COLO829 (cell line): Measurements from ENCODE around the gene PSMA8.
"Not testable (repeated sequence)": the region's sequence is repeated elsewhere in the genome, so short reads cannot be mapped to it uniquely, and the experiment has no call there.

Experiments used
- DNase-seq: peaks from one replicate; pipeline ENCODE4 v3.0.0; 2012; ENCODE audit warnings: low spot score

PSMA8 gene

DNA sequence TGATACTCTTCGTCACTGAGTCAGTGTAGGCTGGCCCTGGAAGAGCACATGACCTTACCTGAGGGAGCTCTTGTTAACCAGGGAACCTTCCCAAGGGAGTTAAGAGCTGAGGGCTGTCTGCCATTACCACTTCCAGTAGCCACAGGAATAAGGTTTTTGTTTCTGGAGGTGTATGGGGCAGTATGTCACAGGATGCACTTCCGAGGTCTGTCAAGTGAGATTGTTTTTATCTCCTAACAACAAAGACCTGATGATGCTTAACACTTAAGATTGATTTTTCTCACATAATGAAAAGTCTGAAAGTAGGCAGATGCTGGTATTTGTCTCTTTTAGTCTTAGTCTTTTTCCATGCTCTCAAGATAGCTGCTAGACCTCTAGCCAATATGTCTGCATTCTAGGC, 41.8 kb downstream of the PSMA8 start:
- DNase-seq, result no peak

- no peak for DNase-seq
Measured at GRCh38 chr18:26176134-26176533, 42.5 kb downstream of the PSMA8 start.

DNA sequence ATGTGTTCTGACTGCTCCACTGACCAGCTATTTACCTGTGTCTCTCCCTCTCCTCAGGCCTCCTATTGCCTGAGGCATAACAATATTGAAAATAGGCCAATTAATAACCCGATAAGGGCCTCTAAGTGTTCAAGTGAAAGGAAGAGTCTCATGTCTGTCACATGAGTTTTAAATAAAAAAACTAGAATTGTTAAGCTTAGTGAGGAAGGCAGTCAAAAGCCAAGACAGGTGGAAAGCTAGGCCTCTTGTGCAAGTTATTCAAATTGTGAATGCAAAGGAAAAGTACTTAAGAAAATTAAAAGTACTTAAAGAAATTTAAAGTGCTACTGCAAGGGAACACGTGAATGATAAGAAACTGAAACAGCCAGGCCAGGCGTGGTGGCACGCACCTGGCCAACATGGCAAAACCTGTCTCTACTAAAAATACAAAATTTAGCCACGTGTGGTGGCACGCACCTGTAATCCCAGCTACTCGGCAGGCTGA, 47.7 kb downstream of the PSMA8 start:
- no peak for DNase-seq

- DNase-seq, result no peak
Measured at GRCh38 chr18:26183395-26184112, 49.9 kb downstream of the PSMA8 start.

GRCh38 chr18:26185267-26185666, 51.6 kb downstream of the PSMA8 start:
- peak; percentile 8 for DNase-seq

GRCh38 chr18:26190506-26190905, 56.8 kb downstream of the PSMA8 start:
- DNase-seq, result no peak

- DNase-seq, result no peak
Measured at GRCh38 chr18:26192233-26192632, 58.6 kb downstream of the PSMA8 start.

- no peak for DNase-seq
Measured at GRCh38 chr18:26196605-26197004, 62.9 kb downstream of the PSMA8 start.

- DNase-seq, result not testable (repeated sequence)
Measured at GRCh38 chr18:26202001-26202400, 68.3 kb downstream of the PSMA8 start.

DNA sequence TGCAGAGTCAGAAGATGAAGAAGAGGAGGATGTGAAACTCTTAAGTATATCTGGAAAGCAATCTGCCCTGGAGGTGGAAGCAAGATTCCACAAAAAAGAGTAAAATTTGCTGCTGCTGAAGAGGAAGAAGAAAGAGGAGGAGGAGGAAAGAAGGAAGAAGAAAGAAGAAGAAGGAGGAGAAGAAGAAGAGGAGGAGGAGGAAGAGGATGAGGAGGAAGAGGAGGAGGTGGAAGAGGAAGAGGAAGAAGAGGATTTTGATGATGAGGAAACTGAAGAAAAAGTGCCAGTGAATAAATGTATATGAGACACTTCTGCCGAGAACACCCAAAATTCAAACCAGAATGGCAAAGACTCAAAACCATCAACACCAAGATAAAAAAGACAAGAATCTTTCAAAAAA, 71.6 kb downstream of the PSMA8 start:
- DNase-seq, result no peak

DNA sequence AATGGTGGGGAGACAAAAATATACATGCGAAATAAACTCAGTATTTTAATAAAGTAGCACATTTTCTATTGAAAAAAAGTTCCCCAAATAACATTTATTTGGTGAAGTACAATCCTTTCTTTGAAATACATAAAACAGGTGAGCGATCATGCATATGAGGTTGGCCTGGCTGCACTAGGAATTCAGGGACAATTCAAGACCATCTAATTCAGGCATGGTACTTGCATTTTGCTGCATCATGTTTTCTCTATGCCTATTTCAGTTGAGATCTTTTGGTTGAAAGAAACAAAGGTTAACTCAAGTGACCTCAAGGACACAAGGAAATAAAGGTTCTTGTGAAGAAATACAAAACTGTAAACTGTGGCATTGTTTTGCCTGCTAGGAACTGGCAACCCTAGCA, 72.8 kb downstream of the PSMA8 start:
- DNase-seq, result no peak

DNA sequence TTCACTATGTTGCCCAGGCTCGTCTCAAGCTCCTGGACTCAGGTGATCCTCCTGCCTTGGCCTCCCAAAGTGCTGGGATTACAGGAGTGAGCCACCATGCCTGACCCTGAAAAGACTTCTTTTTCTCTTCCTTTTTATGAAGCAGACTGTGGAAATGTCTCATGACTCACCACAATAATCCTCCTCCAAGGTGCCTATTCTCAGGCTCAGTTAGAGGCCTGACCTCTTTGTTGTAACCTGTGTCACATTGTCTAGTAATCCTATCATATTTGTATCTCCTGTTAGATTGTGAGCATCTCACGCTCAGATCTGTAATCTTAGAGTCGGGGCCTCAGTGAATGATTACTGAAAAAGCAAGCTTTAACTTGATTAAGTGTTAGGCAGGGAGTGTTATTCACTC, 74.3 kb downstream of the PSMA8 start:
- DNase-seq, result no peak

- DNase-seq, result no peak
Measured at GRCh38 chr18:26208977-26209376, 75.3 kb downstream of the PSMA8 start.

- no peak for DNase-seq
Measured at GRCh38 chr18:26210147-26210546, 76.5 kb downstream of the PSMA8 start.

GRCh38 chr18:26215247-26215970, 81.7 kb downstream of the PSMA8 start:
- no peak for DNase-seq

DNA sequence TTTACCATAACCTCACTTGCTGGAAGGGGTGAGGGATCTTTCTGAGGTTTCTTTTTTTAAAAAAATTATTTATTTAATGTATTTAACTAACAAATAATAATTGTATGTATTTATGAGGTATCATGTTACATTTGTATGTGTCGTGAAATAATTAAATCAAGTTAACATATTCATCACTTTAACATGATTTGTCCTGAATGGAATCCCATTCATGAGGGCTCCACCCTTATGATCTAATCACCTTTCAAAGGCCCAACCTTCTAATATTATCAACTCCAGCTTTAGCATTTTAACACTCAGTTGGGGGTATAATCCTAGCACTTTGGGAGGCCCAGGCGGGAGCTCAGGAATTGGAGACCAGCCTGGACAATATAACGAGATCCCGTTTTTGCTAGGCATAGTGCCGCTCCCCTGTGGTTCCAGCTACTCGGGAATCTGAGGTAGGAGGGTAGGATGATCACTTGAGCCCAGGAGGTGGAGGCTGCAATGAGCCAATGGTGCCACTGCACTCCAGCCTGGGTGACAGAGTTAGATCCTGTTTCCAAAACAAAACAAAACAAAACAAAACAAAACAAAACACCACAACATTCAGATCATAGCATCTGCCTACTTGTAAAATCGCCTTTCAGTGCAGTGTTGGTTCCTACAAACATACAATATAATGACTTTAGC, 91.5 kb downstream of the PSMA8 start:
- DNase-seq, result no peak

- no peak for DNase-seq
Measured at GRCh38 chr18:26225915-26226228, 92.2 kb downstream of the PSMA8 start.

- peak; percentile 82 for DNase-seq
Measured at GRCh38 chr18:26226229-26227050, 92.8 kb downstream of the PSMA8 start, which contains the start of gene TAF4B. TAF4B (plus strand) TSS chr18:26226445; CDS start chr18:26226934, 489 bp downstream.

DNA sequence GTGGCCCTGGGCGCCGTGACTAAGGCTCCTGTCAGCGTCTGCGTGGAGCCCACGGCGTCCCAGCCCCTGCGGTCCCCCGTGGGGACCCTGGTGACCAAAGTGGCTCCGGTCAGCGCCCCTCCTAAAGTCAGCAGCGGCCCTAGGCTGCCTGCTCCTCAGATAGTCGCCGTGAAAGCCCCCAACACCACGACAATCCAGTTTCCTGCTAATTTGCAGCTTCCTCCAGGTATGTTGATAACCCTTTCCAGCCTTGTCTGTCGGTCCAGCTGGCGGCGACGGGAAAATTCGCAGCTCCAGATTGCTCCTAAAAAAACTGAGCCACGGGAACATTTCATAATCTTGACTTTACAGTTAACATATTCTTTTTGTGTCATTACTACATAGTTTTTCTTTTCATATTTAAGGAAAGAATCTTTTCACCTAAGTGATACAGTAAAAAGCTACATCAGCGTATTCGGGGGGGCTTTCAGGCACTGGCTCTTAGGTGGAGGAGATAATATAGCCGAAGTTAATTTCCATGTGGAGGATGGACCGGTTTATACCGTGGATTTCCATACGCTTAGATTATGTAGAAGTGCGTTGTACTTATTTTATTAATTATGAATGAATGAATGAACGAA, 93.5 kb downstream of the PSMA8 start:
- no peak for DNase-seq

- no peak for DNase-seq
Measured at GRCh38 chr18:26228562-26229260, 95.0 kb downstream of the PSMA8 start.

- DNase-seq, result no peak
Measured at GRCh38 chr18:26230497-26230896, 96.8 kb downstream of the PSMA8 start.
